ENCODE measurements around the gene SNAP23.

Gene SNAP23

GRCh38 chr15:42495361-42496212 is at the start of gene SNAP23:
TSS of gene SNAP23 (plus strand) at chr15:42495634. CDS start at chr15:42511847, 16,213 bp downstream.
- peak; percentile 75 for DNase-seq

- no peak for DNase-seq
Measured at GRCh38 chr15:42447599-42447998, 47.8 kb upstream of the SNAP23 start.

GRCh38 chr15:42448281-42448680 is 47.2 kb upstream of the SNAP23 start:
- DNase-seq = no peak

GRCh38 chr15:42449770-42450424 is 45.5 kb upstream of the SNAP23 start:
- no peak for DNase-seq

- no peak for DNase-seq
Measured at GRCh38 chr15:42450425-42450790, 45.0 kb upstream of the SNAP23 start.

GRCh38 chr15:42453826-42454225 is 41.6 kb upstream of the SNAP23 start:
- DNase-seq = no peak

GRCh38 chr15:42456531-42456930 is 38.9 kb upstream of the SNAP23 start:
- no peak for DNase-seq

GRCh38 chr15:42456971-42457370 is 38.5 kb upstream of the SNAP23 start:
- no peak for DNase-seq

- no peak for DNase-seq
Measured at GRCh38 chr15:42457445-42458442, 37.7 kb upstream of the SNAP23 start.

- no peak for DNase-seq
Measured at GRCh38 chr15:42461261-42461660, 34.2 kb upstream of the SNAP23 start.

GRCh38 chr15:42465520-42466259 is 29.7 kb upstream of the SNAP23 start:
- no peak for DNase-seq

GRCh38 chr15:42471002-42471401 is 24.4 kb upstream of the SNAP23 start:
- no peak for DNase-seq

- no peak for DNase-seq
Measured at GRCh38 chr15:42474827-42475226, 20.6 kb upstream of the SNAP23 start.

- no peak for DNase-seq
Measured at GRCh38 chr15:42482701-42483100, 12.7 kb upstream of the SNAP23 start.

GRCh38 chr15:42483677-42484076 is 11.8 kb upstream of the SNAP23 start:
- DNase-seq = no peak

- DNase-seq = no peak
Measured at GRCh38 chr15:42490291-42490670, 5.2 kb upstream of the SNAP23 start.

- DNase-seq = peak; percentile 83
Measured at GRCh38 chr15:42490671-42491538, 4.5 kb upstream of the SNAP23 start, which contains the start of gene ZNF106. TSS of gene ZNF106 (minus strand) at chr15:42491141. CDS start at chr15:42472289, 18,852 bp downstream.

- DNase-seq = no peak
Measured at GRCh38 chr15:42491539-42492225, 3.8 kb upstream of the SNAP23 start.

- no peak for DNase-seq
Measured at GRCh38 chr15:42493679-42494078, 1.8 kb upstream of the SNAP23 start.

GRCh38 chr15:42494998-42495360 is 455 bp upstream of the SNAP23 start:
- DNase-seq = peak; percentile 7
